ENCODE data around the gene SLC16A10.

- TF ChIP-seq RFX5 (IDR thresholded peaks at IDR 0.05; ENCODE audit: low read depth, low read length) (no peak), CTCF (conservative IDR thresholded peaks at IDR 0.05; ENCODE audit: low read depth, low read length) (no peak), SMC3 (IDR thresholded peaks at IDR 0.05; ENCODE audit: low read depth, low read length) (no peak)
Observed at GRCh38 chr6:111274593-111275217, 187.4 kb downstream of the SLC16A10 start.
